MCF 10A (cell line): ENCODE results near the gene CERS6. TPM values are rescaled to one million over a fixed set of nuclear protein-coding genes. Genes with fewer than 3 reads are reported as not detected.
A peak's percentile ranks its signal among the peaks of the same experiment; 100 is the strongest.

Experiments used
- BruUV-seq: library from RNA; stranded (reverse); fragments of 400-500 nt; replicated peaks from 2 replicates; lab custom pipeline; 2021; lab: Mats Ljungman, UMichigan
- CTCF ChIA-PET: fragments of 300-600 bp; sonication (Branson Sonifier 250); formaldehyde crosslinking; extraction: SDS; loops from one replicate; lab custom pipeline; 2021; ENCODE audit warnings: antibody characterized with exemption, inconsistent platforms; lab: Yijun Ruan, JAX
- POLR2A ChIA-PET: fragments of 300-600, 350-650 bp; sonication (Branson Sonifier 250); formaldehyde crosslinking; extraction: SDS; loops from one replicate; lab custom pipeline; 2020; ENCODE audit warnings: antibody characterized with exemption, inconsistent platforms; lab: Yijun Ruan, JAX
- DNase-seq: peaks from one replicate; pipeline ENCODE4 v3.0.0-alpha.2; 2018; ENCODE audit not compliant: unreplicated experiment
- H3K27ac Mint-ChIP-seq: one replicate; pipeline ENCODE4 v1.8.0; 2022; ENCODE audit warnings: mild to moderate bottlenecking, low read depth, mixed read lengths; ENCODE audit not compliant: unreplicated experiment
- H3K27me3 Mint-ChIP-seq: one replicate; pipeline ENCODE4 v1.8.0; 2022; ENCODE audit warnings: mixed read lengths; ENCODE audit not compliant: insufficient read depth, unreplicated experiment
- H3K36me3 Mint-ChIP-seq: one replicate; pipeline ENCODE4 v1.8.0; 2022; ENCODE audit warnings: mild to moderate bottlenecking, moderate library complexity, mixed read lengths; ENCODE audit not compliant: insufficient read depth, unreplicated experiment
- H3K4me1 Mint-ChIP-seq: one replicate; pipeline ENCODE4 v1.8.0; 2022; ENCODE audit warnings: mixed read lengths; ENCODE audit not compliant: insufficient read depth, unreplicated experiment
- H3K4me3 Mint-ChIP-seq: one replicate; pipeline ENCODE4 v1.8.0; 2022; ENCODE audit warnings: mild to moderate bottlenecking, moderate library complexity, mixed read lengths; ENCODE audit not compliant: unreplicated experiment
- H3K9me3 Mint-ChIP-seq: one replicate; pipeline ENCODE4 v1.8.0; 2022; ENCODE audit warnings: mixed read lengths; ENCODE audit not compliant: unreplicated experiment
- intact Hi-C: fragments of 100-400 bp; cut with micrococcal nuclease; formaldehyde crosslinking; loops from 2 replicates; pipeline ENCODE4 v1.14.1; 2022
- total RNA-seq: library from RNA; stranded (reverse); gene quantifications from 2 replicates; pipeline ENCODE4 v1.2.3, GENCODE V29; 2022
- TF ChIP-seq, protein P1 (sequence below): fragments of 200-600 bp; IDR thresholded peaks from one replicate; pipeline ENCODE4 v1.8.0; 2022; ENCODE audit warnings: antibody characterized with exemption, mild to moderate bottlenecking; ENCODE audit not compliant: unreplicated experiment

CERS6 gene
- total RNA-seq, 1 experiment from 2014 or later = 27.4 TPM

GRCh38 chr2:168538133-168538532, 82.1 kb downstream of the CERS6 start:
- Mint-ChIP-seq H3K4me3 (no peak overlapping the region), H3K36me3 (peaks cover 5% of the 10 kb centered on the region), H3K27me3 (no peaks in the 10 kb centered on the region), H3K9me3 (no peaks in the 10 kb centered on the region), H3K4me1 (peaks cover 42% of the 10 kb centered on the region), H3K27ac (peak overlapping the region; percentile 71)
- no TSS peak for BruUV-seq
- DNase-seq = no peak
- ChIA-PET CTCF (interaction anchor here (0.6 to 1.4 kb wide), 3 partner anchors 20 to 76 kb away, joined by 3 to 4 read pairs (median 3); no protein-coding TSS in a partner anchor), POLR2A (interaction anchor here (0.6 to 1.8 kb wide), 6 partner anchors 9 to 71 kb away, joined by 3 to 4 read pairs (median 4); no protein-coding TSS in a partner anchor)
- intact Hi-C loops = no loop called here
- TF ChIP-seq, protein P1, sequence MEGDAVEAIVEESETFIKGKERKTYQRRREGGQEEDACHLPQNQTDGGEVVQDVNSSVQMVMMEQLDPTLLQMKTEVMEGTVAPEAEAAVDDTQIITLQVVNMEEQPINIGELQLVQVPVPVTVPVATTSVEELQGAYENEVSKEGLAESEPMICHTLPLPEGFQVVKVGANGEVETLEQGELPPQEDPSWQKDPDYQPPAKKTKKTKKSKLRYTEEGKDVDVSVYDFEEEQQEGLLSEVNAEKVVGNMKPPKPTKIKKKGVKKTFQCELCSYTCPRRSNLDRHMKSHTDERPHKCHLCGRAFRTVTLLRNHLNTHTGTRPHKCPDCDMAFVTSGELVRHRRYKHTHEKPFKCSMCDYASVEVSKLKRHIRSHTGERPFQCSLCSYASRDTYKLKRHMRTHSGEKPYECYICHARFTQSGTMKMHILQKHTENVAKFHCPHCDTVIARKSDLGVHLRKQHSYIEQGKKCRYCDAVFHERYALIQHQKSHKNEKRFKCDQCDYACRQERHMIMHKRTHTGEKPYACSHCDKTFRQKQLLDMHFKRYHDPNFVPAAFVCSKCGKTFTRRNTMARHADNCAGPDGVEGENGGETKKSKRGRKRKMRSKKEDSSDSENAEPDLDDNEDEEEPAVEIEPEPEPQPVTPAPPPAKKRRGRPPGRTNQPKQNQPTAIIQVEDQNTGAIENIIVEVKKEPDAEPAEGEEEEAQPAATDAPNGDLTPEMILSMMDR = no peak

- H3K4me1 Mint-ChIP-seq = peaks cover 38% of the 10 kb centered on the region
- ChIA-PET POLR2A (interaction anchor here (0.6 to 1.8 kb wide), 7 partner anchors 9 to 71 kb away, joined by 3 to 6 read pairs (median 4); no protein-coding TSS in a partner anchor), CTCF (interaction anchor here (0.6 to 1.4 kb wide), 2 partner anchors 16 to 20 kb away, joined by 3 to 4 read pairs; no protein-coding TSS in a partner anchor)
- no peak for DNase-seq
- no TSS peak for BruUV-seq
- TF ChIP-seq, protein P1 = no peak
- H3K27me3 Mint-ChIP-seq = no peaks in the 10 kb centered on the region
- H3K27ac Mint-ChIP-seq = peak overlapping the region; percentile 71
- no peak overlapping the region for H3K4me3 Mint-ChIP-seq
- H3K9me3 Mint-ChIP-seq = no peaks in the 10 kb centered on the region
- H3K36me3 Mint-ChIP-seq = peaks cover 5% of the 10 kb centered on the region
- intact Hi-C loops = no loop called here
These were observed 82.5 kb downstream of the CERS6 start for GRCh38 chr2:168538534-168538933.

DNA sequence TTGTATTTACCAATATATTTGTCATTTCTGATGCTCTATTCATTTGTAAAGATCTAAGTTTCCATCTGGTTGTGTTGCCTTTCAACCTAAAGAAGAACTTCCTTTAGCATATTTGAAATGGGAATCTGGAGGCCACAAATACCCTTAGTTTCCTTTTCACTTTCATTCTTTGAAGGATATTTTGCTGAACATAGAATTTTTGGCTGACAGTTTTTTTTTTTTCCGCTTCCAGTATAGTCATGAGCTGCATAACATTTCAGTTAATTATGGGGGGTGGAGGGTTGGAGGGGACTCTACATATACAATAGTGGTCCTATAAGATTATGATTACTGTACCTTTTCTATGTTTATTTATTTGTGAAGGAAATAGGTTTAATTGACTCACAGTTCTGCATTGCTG, 83.9 kb downstream of the CERS6 start:
- Mint-ChIP-seq H3K27ac (no peak overlapping the region), H3K27me3 (no peaks in the 10 kb centered on the region), H3K36me3 (peaks cover 5% of the 10 kb centered on the region), H3K4me1 (peaks cover 32% of the 10 kb centered on the region), H3K4me3 (no peak overlapping the region), H3K9me3 (no peaks in the 10 kb centered on the region)
- intact Hi-C loops = no loop called here
- TF ChIP-seq, protein P1 = no peak
- POLR2A ChIA-PET = interaction anchor here (1.1 to 1.5 kb wide), 2 partner anchors 9 to 26 kb away, joined by 3 to 6 read pairs; no protein-coding TSS in a partner anchor
- CTCF ChIA-PET = no interaction called here
- no peak for DNase-seq
- BruUV-seq = no TSS peak

DNA sequence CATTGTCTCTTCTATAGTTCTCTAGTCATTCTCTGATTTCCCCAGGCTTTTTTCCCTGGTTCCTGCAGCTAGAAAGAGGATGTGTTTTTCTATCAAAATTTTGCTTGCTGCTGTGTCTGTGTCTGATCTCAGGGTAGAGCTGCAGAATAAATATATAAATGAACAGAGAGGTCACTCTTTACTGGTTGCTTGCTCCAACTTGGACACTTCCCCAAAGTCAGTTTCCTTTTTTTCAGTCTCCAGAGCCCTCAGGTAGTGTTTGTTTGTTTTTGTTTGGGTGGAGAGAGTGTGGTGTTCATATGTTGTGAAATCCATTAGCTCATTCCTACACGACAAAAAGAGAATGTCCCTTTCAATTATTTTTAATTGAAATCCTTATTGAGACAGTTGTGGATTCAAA, 85.8 kb downstream of the CERS6 start:
- H3K36me3 Mint-ChIP-seq = peaks cover 5% of the 10 kb centered on the region
- H3K4me1 Mint-ChIP-seq = peaks cover 41% of the 10 kb centered on the region
- no peaks in the 10 kb centered on the region for H3K27me3 Mint-ChIP-seq
- peak overlapping the region; percentile 79 for H3K27ac Mint-ChIP-seq
- intact Hi-C loops = no loop called here
- BruUV-seq = no TSS peak
- CTCF ChIA-PET = interaction anchor here (1.1 kb wide), 1 partner anchor 24 kb away, joined by 4 read pairs; no protein-coding TSS in a partner anchor
- TF ChIP-seq, protein P1 = no peak
- no peaks in the 10 kb centered on the region for H3K9me3 Mint-ChIP-seq
- H3K4me3 Mint-ChIP-seq = no peak overlapping the region
- no peak for DNase-seq
- POLR2A ChIA-PET = interaction anchor here (0.9 to 1.4 kb wide), 6 partner anchors 16 to 86 kb away, joined by 3 to 4 read pairs (median 3); partner anchors contain the start of gene CERS6
